Esophagus muscularis mucosa (tissue), 3 donors: Measurements from ENCODE around the gene FLNC.

Experiments
- CTCF ChIP-seq, 3 experiments: fragments of 200-600 bp in 2 of 3; fragments of 450-650 bp in 1 of 3; sonication (generic) in 2 of 3; IDR thresholded peaks; one replicate each; pipeline ENCODE4 v1.5.1; 2017 to 2019; ENCODE audit warnings: antibody characterized with exemption in 3 of 3, mild to moderate bottlenecking in 2 of 3, moderate library complexity in 1 of 3
- POLR2AphosphoS5 ChIP-seq, 2 donors: sonication (generic); formaldehyde crosslinking; IDR thresholded peaks; one replicate each; pipeline ENCODE4 v1.6.1; 2017; ENCODE audit warnings: antibody characterized with exemption in 2 of 2

GRCh38 chr7:128839751-128840177 is 9.6 kb downstream of the FLNC start:
- TF ChIP-seq POLR2AphosphoS5 (IDR thresholded peaks at IDR 0.05) (no peak), CTCF (IDR thresholded peaks at IDR 0.05) (no peak)
